HEK293T (cell line): ENCODE results near the gene CRY2.

Source experiments
- BHLHE40 ChIP-seq: fragments of 450-650 bp; IDR thresholded peaks from 2 replicates; pipeline ENCODE4 v1.6.1; 2016; ENCODE audit warnings: mild to moderate bottlenecking, moderate library complexity, borderline replicate concordance
- FOXK2 ChIP-seq: fragments of 450-650 bp; IDR thresholded peaks from 2 replicates; pipeline ENCODE4 v1.6.1; 2016; ENCODE audit warnings: mild to moderate bottlenecking
- ZNF384 ChIP-seq: fragments of 450-650 bp; IDR thresholded peaks from 2 replicates; pipeline ENCODE4 v1.6.1; 2016

GRCh38 chr11:45896422-45896984 is 49.2 kb downstream of the CRY2 start:
- TF ChIP-seq ZNF384 (no peak), BHLHE40 (no peak), FOXK2 (no peak)
